SK-N-MC (cell line): ENCODE data around the gene TNNT3.

Experiments
- EZH2 ChIP-seq: fragments of 200-600 bp; sonication (generic); IDR thresholded peaks from one replicate; pipeline ENCODE4 v1.6.1; 2017; ENCODE audit warnings: antibody characterized with exemption
- POLR2AphosphoS5 ChIP-seq: IDR thresholded peaks from 2 replicates; pipeline ENCODE4 v1.6.1; 2012; ENCODE audit warnings: mild to moderate bottlenecking, low read depth, low read length, borderline replicate concordance

DNA sequence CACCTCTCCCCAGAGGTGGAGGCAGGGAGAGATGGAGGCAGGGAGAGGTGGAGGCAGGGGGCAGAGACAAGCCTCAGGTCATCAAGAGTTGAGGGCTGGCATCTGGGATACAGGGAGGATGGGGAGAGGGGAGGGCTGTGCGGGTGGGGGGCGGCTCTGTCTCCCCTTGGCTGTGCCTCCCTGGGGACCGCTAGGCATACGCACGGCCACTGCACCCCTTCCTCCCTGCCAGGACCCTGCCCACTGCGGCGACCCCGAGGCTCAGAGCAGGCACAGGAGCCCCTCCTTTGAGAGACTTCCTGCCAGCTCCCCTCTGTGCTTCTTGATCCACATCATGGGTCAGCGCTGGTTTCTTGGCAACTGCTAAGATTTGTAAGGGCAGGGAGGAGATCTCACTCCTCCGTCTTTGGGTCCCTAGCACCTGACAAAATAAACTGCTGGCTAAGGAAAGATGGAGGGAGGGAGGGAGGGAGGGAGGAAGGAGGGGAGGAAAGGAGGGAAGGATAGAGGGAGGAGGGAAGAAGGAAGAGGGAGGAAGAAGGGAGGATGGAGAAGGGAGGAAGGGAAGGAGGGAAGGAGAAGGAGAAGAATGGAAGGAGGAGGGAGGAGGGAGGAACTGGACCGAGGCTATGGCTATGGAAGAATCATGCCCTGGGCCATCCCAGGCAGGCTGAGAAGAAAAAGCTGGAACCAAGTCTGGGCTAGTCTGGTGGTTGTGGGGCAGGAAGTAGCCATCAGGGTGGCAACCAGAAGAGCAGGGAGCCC is 46.3 kb upstream of the TNNT3 start:
- TF ChIP-seq EZH2 = no peak
- TF ChIP-seq POLR2AphosphoS5 = no peak
